HepG2 (cell line): ENCODE results near the gene ENO3. TPM values are rescaled to one million over a fixed set of nuclear protein-coding genes. Genes with fewer than 3 reads are reported as not detected.

Experiments
- AKNA ChIP-seq: sonication (generic); formaldehyde crosslinking; IDR thresholded peaks from 2 replicates; pipeline ENCODE4 v1.4.0; 2020; ENCODE audit warnings: missing genetic modification reagents, borderline replicate concordance
- FOXJ3 ChIP-seq: sonication (generic); formaldehyde crosslinking; IDR thresholded peaks from 2 replicates; pipeline ENCODE4 v1.4.0; 2020; ENCODE audit warnings: missing genetic modification reagents, mild to moderate bottlenecking, borderline replicate concordance
- FOXO4 ChIP-seq: sonication (generic); formaldehyde crosslinking; conservative IDR thresholded peaks from 2 replicates; pipeline ENCODE4 v1.8.1; 2023; ENCODE audit warnings: missing genetic modification reagents
- HMG20B ChIP-seq: conservative IDR thresholded peaks from 2 replicates; pipeline ENCODE4 v1.6.1; 2016; ENCODE audit warnings: missing genetic modification reagents, missing compliant biosample characterization
- RBFOX2 ChIP-seq: fragments of 200-400 bp; formaldehyde crosslinking; IDR thresholded peaks from 2 replicates; pipeline ENCODE4 v1.6.1; 2017; ENCODE audit warnings: low read depth, mild to moderate bottlenecking, low read length
- TCF7 ChIP-seq: sonication (generic); IDR thresholded peaks from 2 replicates; pipeline ENCODE4 v1.6.1; 2016; ENCODE audit warnings: antibody characterized with exemption, low read depth
- ZGPAT ChIP-seq: IDR thresholded peaks from 2 replicates; pipeline ENCODE4 v1.6.1; 2016; ENCODE audit warnings: mild to moderate bottlenecking
- ZNF251 ChIP-seq: sonication (generic); formaldehyde crosslinking; IDR thresholded peaks from 2 replicates; pipeline ENCODE4 v1.9.0; 2021; ENCODE audit warnings: mild to moderate bottlenecking, missing genetic modification reagents
- ZNF275 ChIP-seq: sonication (generic); formaldehyde crosslinking; IDR thresholded peaks from 2 replicates; pipeline ENCODE4 v1.8.0; 2022; ENCODE audit warnings: missing genetic modification reagents, mild to moderate bottlenecking, inconsistent platforms, borderline replicate concordance
- ZNF382 ChIP-seq: sonication (generic); formaldehyde crosslinking; IDR thresholded peaks from 2 replicates; pipeline ENCODE4 v1.5.0; 2020; ENCODE audit warnings: missing genetic modification reagents, mild to moderate bottlenecking, borderline replicate concordance
- ZNF513 ChIP-seq: sonication (generic); formaldehyde crosslinking; conservative IDR thresholded peaks from 2 replicates; pipeline ENCODE4 v1.5.0; 2020; ENCODE audit warnings: missing genetic modification reagents
- ZNF770 ChIP-seq: sonication (generic); formaldehyde crosslinking; IDR thresholded peaks from 2 replicates; pipeline ENCODE4 v1.5.0; 2020; ENCODE audit warnings: mild to moderate bottlenecking, missing genetic modification reagents
- ZNF800 ChIP-seq: sonication (generic); formaldehyde crosslinking; IDR thresholded peaks from 2 replicates; pipeline ENCODE4 v1.4.0; 2020; ENCODE audit warnings: missing genetic modification reagents
- polyA plus RNA-seq, 8 experiments: library from polyadenylated mRNA; depleted of rRNA in 3 of 8; stranded (reverse) in 7 of 8; unstranded in 1 of 8; fragments of >200 nt; fragmentation: Illumina TruSeq in 4 of 8; extraction: Trizol in 4 of 8; gene quantifications; 2 replicates each; pipeline versions ENCODE4 v1.2.1 to v1.2.3, GENCODE V29; 2011 to 2016; ENCODE audit warnings: low read depth in 4 of 8, missing spikeins in 1 of 8, mixed read lengths in 1 of 8; ENCODE audit not compliant: insufficient read depth in 1 of 8
- total RNA-seq, 5 experiments: library from RNA; depleted of rRNA; stranded (reverse); fragments of >200 nt; fragmentation: Illumina TruSeq; extraction: Trizol; gene quantifications; 2 replicates each; pipeline ENCODE4 v1.2.3, GENCODE V29; 2016; ENCODE audit warnings: low read depth in 1 of 5

The ENO3 gene
- total and polyA plus RNA-seq, 2 of the 13 experiments (the other 11 are each of a cell fraction or from before 2014, with no cell fraction given): 59.8 to 69.8 TPM

GRCh38 chr17:4968486-4969046, 17.6 kb downstream of the ENO3 start (continued):
- TF ChIP-seq FOXJ3 (CRISPR knock-in tag) (no peak), ZGPAT (CRISPR knock-in tag) (no peak), ZNF513 (CRISPR knock-in tag) (no peak), AKNA (CRISPR knock-in tag) (no peak), ZNF800 (CRISPR knock-in tag) (no peak), ZNF251 (CRISPR knock-in tag) (peak; percentile 30; the same call in 1 of the 2 replicates), FOXO4 (CRISPR knock-in tag) (0 out of 2 replicates have a peak, but pooled peaks have one; percentile 88), HMG20B (CRISPR knock-in tag) (no peak), ZNF382 (CRISPR knock-in tag) (no peak), TCF7 (no peak), ZNF275 (CRISPR knock-in tag) (peak; percentile 18; the same call in 1 of the 2 replicates), RBFOX2 (no peak), ZNF770 (CRISPR knock-in tag) (no peak)
